GM18498 (cell line): ENCODE measurements around the gene RAMACL.
A peak's percentile ranks its signal among the peaks of the same experiment; 100 is the strongest.

Experiments
- ATAC-seq: cut with Tn5 transposase; IDR thresholded peaks from one replicate; pipeline ENCODE4 v1.9.1; 2021; ENCODE audit warnings: mild to moderate bottlenecking, moderate library complexity; ENCODE audit not compliant: unreplicated experiment

Gene RAMACL

DNA sequence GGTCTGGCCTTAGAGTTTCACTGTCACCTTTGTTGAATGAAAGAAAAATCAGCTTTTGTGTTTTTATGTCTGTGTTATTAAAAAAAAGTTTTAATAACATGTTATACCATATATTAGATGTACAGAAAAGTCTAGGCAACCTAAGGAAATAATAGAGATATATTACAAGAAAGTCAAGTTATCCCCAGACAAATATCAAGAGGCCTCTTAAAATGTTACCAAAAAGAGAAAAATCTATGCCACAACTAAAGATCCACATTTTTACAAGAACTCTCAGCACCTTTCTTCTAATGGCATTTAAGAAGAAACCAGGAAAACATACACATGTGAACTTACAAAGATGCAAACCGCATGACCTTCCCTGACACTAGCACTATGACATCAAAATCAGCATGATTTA is 26.8 kb downstream of the RAMACL start:
- no peak for ATAC-seq

GRCh38 chr6:166559211-166559610 is 27.3 kb downstream of the RAMACL start:
- ATAC-seq, result no peak

- ATAC-seq, result no peak
Measured at GRCh38 chr6:166558156-166559005, 28.1 kb downstream of the RAMACL start.

DNA sequence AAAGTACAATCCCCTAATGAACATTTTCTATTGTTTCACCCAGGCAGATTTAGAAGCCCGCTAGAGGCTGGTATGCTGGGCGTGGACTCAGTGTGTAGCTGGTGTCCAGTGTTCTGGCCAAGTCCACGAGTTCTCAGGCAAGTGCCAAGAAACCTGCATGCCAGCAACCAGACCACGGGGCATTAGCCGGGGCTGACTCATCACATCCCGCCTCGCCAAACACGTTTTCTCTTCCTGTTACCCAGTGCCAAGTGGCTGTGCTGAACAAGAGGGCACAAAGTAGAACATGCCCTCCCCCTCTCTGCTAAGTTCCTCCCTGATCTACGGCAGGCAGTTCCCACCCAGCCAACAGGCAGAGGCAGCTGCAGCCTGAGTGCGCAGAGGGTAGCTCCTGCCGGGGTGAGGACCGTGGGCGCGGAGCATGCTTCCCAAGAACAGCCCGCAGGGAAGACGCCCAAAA is 29.6 kb downstream of the RAMACL start:
- ATAC-seq, result no peak

GRCh38 chr6:166556336-166556735 is 30.1 kb downstream of the RAMACL start:
- no peak for ATAC-seq

- no peak for ATAC-seq
Measured at GRCh38 chr6:166555086-166555485, 31.4 kb downstream of the RAMACL start.

DNA sequence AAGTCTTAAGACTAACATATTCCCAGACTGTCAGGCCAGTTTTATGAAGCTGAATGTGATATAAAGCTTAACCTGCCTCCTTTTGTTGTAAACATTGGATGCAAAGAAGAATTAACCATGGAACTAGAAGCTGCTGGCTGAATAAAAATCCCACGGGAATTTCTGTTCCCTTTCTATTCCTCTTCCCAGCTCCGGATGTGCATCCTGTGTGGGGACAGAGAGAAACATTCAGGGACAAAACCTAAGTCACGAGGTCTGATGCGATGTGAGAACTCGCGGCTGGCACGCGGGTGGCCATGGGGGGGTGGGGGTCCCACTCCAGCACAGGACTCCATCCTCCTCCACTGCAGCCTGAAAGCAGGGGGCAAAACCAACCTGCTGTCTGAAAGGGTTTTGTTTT is 32.2 kb downstream of the RAMACL start:
- ATAC-seq, result no peak

DNA sequence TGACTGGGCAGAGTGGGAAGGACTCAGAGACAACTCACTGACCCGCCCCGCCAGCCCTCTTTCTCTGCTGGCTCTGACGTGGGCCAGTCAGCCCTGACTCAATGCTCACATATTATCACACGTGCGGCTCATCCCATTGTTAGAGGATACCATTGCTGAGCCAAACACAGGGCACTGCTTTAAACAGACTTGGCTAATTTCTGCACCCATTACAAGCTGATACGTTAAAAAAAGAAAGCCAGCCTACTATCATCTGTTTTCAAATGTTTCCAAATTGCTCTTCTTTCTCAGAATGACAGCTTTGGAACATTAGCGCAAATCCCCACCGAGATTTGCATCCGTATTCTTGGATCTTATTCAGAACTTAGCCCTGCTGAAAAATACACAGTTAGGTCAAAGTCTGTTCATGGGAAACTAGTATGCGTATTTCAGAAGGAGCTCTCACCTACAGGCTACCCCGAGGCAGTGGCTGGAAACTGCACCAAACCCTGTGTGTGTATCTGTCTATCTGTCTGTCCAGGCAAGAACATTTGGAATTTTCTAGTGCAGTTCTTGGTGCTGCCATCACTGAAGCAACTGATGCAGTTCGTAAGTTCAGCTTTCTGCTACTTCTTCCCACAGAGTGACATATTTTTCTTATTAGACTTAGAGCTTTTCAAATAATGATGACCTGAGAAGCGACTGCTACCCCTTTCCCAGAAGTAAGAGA is 32.8 kb downstream of the RAMACL start:
- ATAC-seq, result no peak

GRCh38 chr6:166552600-166552999 is 33.9 kb downstream of the RAMACL start:
- ATAC-seq, result no peak

DNA sequence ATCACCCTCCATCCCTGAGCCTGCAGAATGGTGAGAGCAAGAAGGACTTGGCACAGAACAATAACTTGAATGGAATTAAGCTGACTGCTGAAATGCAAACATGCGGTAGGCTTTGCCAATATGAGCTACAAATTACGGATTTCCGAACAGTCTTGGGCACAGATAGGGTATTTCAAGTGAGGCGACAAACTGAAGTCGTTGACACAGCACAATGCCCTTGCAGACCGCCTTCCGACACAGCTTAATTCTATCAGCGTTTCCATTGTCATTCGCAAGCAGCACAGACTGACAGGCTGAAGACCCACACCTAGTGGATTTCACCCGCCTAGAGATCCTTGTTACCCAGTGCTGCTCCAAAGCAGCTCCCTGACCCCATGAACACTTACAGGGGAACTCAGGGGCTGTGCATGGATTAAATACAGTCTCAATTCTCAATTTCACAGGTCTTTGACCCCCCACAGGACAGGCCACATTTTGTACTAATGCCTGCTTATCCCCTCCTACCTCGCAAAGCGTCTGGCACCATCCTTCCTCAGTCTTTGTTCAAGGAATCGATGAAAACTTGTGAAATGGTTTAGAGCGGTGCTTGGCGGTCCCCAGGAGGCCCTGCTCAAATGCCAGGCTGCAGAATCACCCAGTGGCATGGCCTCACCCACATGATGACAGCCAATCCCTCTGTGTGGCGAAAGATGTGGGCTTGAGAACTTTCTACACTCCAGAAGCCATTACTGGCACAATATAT is 34.6 kb downstream of the RAMACL start:
- ATAC-seq, result no peak

DNA sequence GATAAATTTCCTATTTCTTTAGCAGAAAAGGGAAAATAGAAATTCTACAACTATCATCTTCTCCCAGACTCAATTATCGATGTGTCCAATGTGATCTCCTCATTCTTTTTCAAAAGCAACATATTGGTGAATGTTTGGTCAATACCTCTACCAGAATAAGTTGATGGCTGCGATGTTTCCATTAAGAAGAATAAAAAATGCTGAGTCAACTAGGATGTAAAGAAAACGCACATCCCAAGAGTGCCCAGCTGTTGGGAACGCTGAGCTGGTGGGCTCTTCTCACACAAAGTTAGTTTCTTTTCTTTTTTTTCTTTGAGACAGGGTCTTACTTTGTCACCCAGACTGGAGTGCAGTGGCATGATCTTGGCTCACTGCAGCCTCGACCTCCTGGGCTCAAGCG is 39.8 kb downstream of the RAMACL start:
- no peak for ATAC-seq

GRCh38 chr6:166545156-166546034 is 41.1 kb downstream of the RAMACL start:
- no peak for ATAC-seq

GRCh38 chr6:166544296-166544605 is 42.2 kb downstream of the RAMACL start:
- no peak for ATAC-seq

- ATAC-seq, result no peak
Measured at GRCh38 chr6:166543603-166544295, 42.7 kb downstream of the RAMACL start.

DNA sequence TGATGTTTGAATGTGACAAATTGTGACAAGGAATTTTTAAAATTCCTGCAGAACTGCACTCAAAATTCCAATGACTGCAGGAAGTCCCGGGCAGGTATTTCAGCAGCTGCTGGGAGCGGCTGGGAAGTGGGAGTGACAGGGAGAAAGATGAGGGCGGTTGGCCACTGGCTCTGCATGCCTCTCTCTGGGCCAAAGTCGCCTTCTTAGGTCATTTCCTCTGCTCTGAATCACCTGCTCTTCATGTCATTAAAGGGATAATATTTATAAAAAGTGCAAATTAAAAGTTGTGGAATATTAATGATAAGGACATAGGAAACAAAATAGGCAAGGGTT is 43.9 kb downstream of the RAMACL start:
- no peak for ATAC-seq

DNA sequence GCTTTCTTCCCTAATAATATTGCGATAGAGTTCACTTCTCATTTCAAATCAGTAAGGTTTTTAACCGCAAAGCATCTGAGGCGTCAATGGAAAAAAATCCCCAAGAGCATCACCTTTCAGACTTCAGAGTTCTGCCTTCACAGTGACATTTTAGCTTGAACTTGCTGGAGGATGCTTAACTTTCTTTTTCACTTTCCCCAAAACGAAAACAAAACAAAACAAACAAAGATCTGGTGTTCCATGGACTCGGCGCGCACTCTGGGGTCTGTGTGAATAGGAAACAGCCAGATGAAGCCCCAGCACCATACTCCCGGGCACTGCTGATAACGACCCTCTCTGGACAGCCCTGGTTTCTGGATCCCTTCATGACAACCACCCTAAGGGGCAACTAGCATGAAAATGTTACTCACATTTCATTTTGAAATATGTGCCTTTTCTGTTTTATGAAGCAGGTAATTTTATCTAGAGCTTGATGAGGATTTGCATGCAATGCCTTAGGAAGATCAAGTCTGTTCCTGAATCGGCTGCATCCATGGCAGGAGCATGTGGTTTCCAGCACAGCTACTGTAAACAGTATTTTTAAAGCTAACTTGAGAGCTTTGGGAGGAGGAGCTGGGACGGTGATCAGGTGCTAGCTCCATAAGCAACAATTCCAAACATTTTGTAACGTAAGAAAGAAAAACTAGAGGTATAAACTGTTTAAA is 44.5 kb downstream of the RAMACL start:
- no peak for ATAC-seq

DNA sequence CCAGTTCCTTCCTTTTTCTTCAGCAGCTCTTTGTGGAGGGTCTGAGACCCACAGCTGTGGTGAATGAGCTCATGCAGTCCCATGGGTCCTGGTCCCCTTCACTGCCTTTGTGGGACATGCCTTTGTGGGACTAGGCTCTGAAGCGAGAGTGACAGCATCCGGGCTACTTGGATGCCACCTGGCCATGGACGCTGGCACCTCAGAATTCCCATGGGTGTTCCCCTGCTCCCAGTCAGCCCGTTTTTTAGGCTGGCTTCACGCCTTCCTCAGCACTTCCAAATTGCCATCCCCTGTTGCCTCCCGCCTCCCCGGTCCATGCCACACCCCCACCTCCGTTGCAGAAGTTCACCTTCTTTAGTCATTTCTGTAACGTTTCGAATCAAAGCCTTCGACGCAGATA is 45.1 kb downstream of the RAMACL start:
- ATAC-seq, result peak; percentile 6

GRCh38 chr6:166540631-166541331 is 45.7 kb downstream of the RAMACL start:
- ATAC-seq, result peak; percentile 98

GRCh38 chr6:166539543-166539942 is 46.9 kb downstream of the RAMACL start:
- ATAC-seq, result no peak
